HL-60/S4 (cell line): Measurements from ENCODE around the gene BCAS3.

ENCODE experiments used
- in situ Hi-C: fragments of 300-500 bp; cut with MboI; formaldehyde crosslinking; loops from 2 replicates; pipeline ENCODE4 v1.14.3; 2022; ENCODE audit warnings: low sequenced_read_pairs

The BCAS3 gene

GRCh38 chr17:61323003-61323908 is 645.6 kb downstream of the BCAS3 start:
- in situ Hi-C loops, result no loop called here

DNA sequence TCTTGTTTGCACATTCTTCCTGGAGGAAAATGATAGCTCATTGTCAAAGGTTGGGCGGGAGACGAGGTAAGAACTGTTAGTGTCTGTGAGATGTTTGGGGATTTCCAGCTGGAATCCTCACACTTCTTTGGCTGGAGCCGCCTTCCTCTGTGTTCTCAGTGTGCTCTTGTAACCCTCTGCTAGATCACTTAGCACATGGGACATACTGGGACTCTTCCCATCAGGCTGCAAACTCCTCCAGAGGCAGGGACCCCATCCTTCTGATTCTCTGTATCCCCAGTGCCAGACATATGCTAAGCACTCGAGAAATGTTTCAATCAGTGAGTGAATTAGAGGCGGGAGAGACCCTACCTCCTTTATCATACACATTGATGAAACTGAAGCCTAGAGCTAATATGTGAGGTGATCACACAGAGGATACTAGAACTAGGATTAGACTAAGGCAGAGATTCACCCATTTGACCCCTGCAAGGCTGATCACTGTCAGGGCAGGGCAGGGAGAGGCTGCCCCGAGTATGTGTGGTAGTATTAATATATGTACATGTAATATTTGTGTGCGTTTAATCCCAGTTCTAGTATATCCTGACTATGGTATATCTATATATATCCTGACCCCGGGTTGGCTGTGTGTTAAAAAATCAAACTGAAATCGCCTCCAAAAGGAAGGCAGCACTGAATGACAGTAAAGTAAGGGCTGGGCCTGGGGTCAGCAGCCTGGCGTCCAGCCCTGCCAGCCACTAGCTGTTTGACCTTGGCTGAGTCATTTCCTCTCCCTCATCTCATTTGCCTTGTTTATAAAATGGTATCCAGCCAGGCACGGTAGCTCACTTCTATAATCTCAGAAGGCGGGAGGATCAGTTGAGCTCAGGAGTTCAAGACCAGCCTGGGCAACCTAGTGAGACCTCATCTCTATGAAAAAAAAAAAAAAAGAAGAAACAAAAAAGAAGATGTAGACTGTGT is 646.5 kb downstream of the BCAS3 start:
- in situ Hi-C loops, result no loop called here

DNA sequence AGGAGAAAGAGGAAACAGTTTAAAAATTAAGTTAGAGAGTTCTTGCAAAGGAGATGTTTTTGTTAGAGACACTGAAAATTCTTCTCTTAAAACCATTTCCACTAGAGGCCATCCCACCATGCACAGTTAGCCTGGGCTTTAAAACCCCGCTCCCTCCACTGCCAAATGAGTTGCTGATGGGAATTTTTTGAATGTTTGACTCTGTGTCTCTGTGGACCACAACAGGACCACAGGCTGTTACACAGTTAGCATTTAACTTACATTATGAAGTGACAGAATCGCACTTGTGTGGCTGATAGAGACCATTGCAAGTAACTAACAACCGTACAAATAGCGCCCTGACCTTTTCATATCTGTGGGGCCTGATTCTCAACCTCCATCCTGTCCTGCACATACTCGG is 647.3 kb downstream of the BCAS3 start:
- in situ Hi-C loops, result no loop called here

DNA sequence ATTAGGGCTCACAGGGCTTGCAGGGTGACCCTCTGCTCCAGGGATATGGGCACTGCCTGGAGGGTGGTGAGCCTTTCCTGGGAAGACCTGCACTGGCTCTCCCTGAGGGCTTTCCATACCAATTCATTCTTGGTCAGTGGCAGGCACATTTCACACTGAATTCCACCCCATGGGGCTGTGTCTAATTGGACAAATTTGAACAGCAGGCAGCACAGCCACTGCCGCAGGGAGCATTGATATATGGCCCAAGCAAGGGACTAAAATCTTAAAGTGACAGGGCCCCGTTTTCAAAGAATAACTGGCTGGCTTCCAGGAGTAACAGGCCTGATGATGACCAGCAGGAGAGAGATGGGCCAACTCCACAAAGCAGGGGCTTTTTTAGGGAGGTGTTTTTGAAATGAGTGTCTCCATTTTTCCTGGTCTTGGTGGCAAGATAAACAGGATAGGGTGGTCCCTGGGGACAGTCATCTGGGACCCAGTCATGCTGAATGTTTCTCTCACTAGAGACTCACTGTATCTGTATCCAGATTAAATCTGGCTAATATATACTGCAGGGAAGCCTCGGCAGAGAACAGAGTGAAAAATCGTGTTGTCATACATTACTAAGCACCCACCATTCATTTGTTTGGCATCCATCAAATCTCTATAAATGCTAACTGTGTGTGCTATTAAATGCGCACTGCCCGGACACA is 647.9 kb downstream of the BCAS3 start:
- in situ Hi-C loops, result no loop called here

DNA sequence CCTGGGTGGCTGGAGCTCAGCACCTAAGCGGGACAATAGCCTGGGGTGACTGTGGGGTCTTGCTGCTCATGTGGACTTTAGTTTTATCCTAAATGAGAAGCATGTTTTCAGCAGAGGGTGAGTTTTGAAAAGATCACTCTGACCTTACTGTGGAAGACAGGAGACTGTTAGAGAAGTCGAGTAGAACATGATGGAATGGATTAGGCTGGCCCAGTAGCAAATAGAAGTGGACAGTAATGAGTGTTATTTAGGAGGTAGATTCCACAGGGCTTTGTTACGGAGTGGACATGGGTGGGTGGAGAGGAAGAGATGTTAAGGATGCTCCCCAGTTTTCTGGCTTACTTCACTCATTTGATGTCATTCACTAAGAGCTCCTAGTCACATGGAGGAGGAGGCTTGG is 648.7 kb downstream of the BCAS3 start:
- in situ Hi-C loops, result no loop called here

DNA sequence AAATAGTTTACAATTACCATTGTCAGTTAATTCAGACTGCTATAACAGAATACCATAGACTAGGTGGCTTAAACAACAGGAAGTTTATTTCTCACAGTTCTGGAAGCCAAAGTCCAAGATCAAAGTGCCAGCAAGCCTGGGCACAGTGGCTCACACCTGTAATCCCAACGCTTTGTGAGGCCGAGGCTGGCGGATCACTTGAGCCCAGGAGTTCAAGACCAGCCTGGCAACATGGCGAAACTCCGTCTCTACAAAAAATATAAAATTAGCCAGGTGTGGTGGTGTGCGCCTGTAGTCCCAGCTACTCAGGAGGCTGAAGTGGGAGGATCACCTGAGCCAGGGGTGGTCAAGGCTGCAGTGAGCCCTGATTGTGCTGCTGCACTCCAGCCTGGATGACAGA is 650.7 kb downstream of the BCAS3 start:
- in situ Hi-C loops, result no loop called here

- in situ Hi-C loops, result no loop called here
These were observed 652.8 kb downstream of the BCAS3 start for GRCh38 chr17:61330174-61331150.

- in situ Hi-C loops, result no loop called here
These were observed 653.5 kb downstream of the BCAS3 start for GRCh38 chr17:61331178-61331577.

DNA sequence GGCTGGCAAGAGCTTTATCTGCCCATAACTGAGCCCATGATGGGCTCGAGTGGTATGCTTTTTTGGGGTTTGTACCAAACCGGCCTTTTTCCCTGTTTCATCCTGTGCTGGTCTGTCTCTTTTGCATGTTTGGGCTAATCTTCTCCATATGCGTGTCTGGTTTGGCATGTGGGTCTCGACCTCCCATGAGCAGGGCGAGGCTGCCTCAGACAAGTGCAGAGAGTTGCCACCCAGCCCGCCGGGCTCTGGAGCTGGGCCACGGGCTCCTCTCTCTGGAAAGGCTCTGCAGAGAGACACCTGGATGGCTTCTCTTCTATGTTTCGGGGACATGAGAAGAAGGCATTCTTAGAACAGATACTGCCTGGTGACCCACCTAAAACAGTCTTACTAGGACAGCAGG is 654.2 kb downstream of the BCAS3 start:
- in situ Hi-C loops, result no loop called here

- in situ Hi-C loops, result no loop called here
These were observed 655.5 kb downstream of the BCAS3 start for GRCh38 chr17:61333136-61333535.

DNA sequence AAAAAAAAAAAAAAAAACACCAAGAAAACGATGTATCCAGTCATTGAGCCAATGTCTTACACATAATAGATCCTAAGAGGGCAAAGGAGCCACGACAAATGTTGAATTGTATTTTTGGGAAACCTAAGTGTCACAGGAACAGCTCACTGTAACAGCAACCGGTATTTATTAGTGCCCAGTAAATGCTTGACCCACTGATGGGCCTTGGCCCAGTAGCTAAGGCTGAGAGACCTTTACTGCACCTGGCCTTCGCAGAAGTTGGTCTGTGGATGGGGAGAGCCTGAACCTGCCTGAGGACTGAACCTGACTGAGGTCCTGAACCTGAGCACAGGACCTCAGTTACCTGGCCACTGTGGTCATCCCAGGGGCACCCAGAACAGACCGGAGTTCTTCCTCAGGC is 657.0 kb downstream of the BCAS3 start:
- in situ Hi-C loops, result no loop called here

DNA sequence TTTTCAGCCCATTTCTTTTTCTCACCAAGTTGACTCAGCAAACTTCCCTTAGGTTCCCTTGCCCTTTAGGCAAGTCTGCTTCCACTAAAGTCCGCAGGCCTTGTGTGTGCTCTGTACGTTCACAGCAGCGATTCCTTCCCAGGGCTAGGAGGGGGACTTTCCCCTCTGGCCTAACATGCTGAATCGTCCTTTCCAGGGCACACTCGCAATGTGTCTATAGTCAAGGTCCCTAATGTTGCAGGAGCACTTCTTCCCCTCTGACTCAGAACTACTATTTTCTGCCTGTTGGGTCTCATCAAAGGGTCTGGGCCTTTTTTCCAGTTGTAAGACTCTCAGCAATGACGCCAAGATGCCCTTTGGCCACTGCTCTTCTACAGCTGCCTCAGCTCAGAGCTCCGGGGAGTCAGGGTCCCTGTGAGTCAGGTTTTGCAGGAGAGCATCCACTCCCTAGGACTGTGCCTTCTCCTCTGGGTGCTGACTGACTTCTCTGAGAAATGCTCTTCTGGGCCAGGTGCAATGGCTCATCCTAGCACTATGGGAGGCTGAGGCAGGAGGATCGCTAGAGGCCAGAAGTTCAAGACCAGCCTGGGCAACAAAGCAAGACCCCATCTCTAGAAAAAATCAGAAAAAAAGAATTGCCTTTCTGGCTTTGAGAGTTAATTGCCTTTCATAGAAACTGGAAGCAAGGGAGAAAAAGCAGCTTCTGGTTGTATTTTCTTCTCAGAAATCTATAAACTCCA is 657.6 kb downstream of the BCAS3 start:
- in situ Hi-C loops, result no loop called here

GRCh38 chr17:61335845-61336655 is 658.4 kb downstream of the BCAS3 start:
- in situ Hi-C loops, result no loop called here

- in situ Hi-C loops, result no loop called here
These were observed 659.6 kb downstream of the BCAS3 start for GRCh38 chr17:61337290-61337689.

GRCh38 chr17:61338000-61338798 is 660.5 kb downstream of the BCAS3 start:
- in situ Hi-C loops, result no loop called here

DNA sequence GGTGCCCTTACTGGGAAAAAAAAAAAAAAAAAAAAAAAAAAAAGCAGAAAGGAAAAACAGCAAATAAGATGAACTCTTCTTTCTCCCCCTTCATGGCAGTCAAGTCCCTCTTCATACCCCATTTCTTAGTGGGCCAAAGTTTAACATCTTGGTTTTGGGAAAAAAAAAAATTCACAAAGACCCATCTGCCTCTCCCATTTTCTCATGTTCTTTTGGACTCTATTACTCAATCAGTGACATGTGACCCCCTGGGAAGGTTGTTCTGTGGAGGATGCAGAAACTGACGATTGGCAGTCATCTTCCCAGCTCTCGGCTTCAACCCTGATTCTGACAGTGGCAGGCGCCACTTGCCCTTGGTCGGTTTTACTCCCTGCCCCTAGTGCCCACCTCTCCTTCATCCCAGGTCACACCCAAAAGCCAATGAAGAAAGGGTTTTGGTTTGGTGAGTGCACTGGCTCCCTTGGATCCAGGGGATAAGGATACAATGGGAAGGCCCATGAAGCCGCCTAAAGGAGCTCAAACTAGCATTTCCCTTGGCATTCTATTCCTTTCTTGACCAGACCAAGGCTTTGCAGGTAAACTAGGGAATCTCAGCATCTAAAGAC is 661.3 kb downstream of the BCAS3 start:
- in situ Hi-C loops, result no loop called here
